ENCODE results near the gene SUPT3H. TPM values are rescaled to one million over a fixed set of nuclear protein-coding genes. Genes with fewer than 3 reads are reported as not detected.

SUPT3H gene
- total RNA-seq, 1 experiment from 2014 or later, result 3.6 TPM

- Histone ChIP-seq H3K9me2 (replicated peaks; ENCODE audit: low read length) (no peaks in the 10 kb centered on the region), H3F3A (ENCODE audit: low read length, unreplicated experiment) (no peaks in the 10 kb centered on the region), H4K20me1 (ENCODE audit: low read length) (no peaks in the 10 kb centered on the region), H3K4me1 (ENCODE audit: insufficient read depth, low read length) (peaks cover 4% of the 10 kb centered on the region), H3K4me2 (ENCODE audit: low read length) (no peak overlapping the region), H3K79me2 (ENCODE audit: low read length) (no peaks in the 10 kb centered on the region), H2AFZ (ENCODE audit: low read length) (no peak overlapping the region), H3K9me3 (ENCODE audit: low read length) (peaks cover 11% of the 10 kb centered on the region; the same call in 1 of the 2 replicates), H3K9ac (ENCODE audit: low read length) (no peak overlapping the region), H3K27me3 (ENCODE audit: low read length) (no peaks in the 10 kb centered on the region), H3K36me3 (ENCODE audit: low read depth, low read length) (peaks cover 9% of the 10 kb centered on the region; the same call in 1 of the 2 replicates), H3K4me3 (ENCODE audit: low read length) (no peak overlapping the region), H3K27ac (ENCODE audit: low read length) (no peak overlapping the region)
- TF ChIP-seq EZH2 (IDR thresholded peaks at IDR 0.05; ENCODE audit: low read length, unreplicated experiment), result no peak
- TF ChIP-seq, protein P1, sequence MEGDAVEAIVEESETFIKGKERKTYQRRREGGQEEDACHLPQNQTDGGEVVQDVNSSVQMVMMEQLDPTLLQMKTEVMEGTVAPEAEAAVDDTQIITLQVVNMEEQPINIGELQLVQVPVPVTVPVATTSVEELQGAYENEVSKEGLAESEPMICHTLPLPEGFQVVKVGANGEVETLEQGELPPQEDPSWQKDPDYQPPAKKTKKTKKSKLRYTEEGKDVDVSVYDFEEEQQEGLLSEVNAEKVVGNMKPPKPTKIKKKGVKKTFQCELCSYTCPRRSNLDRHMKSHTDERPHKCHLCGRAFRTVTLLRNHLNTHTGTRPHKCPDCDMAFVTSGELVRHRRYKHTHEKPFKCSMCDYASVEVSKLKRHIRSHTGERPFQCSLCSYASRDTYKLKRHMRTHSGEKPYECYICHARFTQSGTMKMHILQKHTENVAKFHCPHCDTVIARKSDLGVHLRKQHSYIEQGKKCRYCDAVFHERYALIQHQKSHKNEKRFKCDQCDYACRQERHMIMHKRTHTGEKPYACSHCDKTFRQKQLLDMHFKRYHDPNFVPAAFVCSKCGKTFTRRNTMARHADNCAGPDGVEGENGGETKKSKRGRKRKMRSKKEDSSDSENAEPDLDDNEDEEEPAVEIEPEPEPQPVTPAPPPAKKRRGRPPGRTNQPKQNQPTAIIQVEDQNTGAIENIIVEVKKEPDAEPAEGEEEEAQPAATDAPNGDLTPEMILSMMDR (conservative IDR thresholded peaks at IDR 0.05; ENCODE audit: low read depth, low read length), result no peak
- TF ChIP-seq EZH2phosphoT487 (IDR thresholded peaks at IDR 0.05; ENCODE audit: borderline replicate concordance, low read length), result no peak
- DNase-seq (no peak), ATAC-seq (no peak)
- intact Hi-C loops (cut with micrococcal nuclease), result no loop called here
- ChIA-PET CTCF (no interaction called here), POLR2A (ENCODE audit: unreplicated experiment) (no interaction called here)
- no TSS peak for BruUV-seq (replicated peaks)
Observed at GRCh38 chr6:44969446-44970185, 408.1 kb downstream of the SUPT3H start.

GRCh38 chr6:44967481-44967880, 410.3 kb downstream of the SUPT3H start:
- no TSS peak for BruUV-seq (replicated peaks)
- Histone ChIP-seq H3K4me1 (ENCODE audit: insufficient read depth, low read length) (peaks cover 4% of the 10 kb centered on the region), H3K27ac (ENCODE audit: low read length) (no peak overlapping the region), H3K79me2 (ENCODE audit: low read length) (no peaks in the 10 kb centered on the region), H3F3A (ENCODE audit: low read length, unreplicated experiment) (no peaks in the 10 kb centered on the region), H3K9me2 (replicated peaks; ENCODE audit: low read length) (no peaks in the 10 kb centered on the region), H3K27me3 (ENCODE audit: low read length) (no peaks in the 10 kb centered on the region), H3K36me3 (ENCODE audit: low read depth, low read length) (0 out of 2 replicates have a peak, but pooled peaks cover under 1% of the 10 kb centered on the region), H3K4me2 (ENCODE audit: low read length) (no peak overlapping the region), H3K9ac (ENCODE audit: low read length) (no peak overlapping the region), H2AFZ (ENCODE audit: low read length) (no peak overlapping the region), H3K4me3 (ENCODE audit: low read length) (no peak overlapping the region), H4K20me1 (ENCODE audit: low read length) (no peaks in the 10 kb centered on the region), H3K9me3 (ENCODE audit: low read length) (0 out of 2 replicates have a peak, but pooled peaks cover 1% of the 10 kb centered on the region)
- ATAC-seq, result no peak
- POLR2A ChIA-PET (ENCODE audit: unreplicated experiment), result no interaction called here
- CTCF ChIA-PET, result no interaction called here
- TF ChIP-seq EZH2 (IDR thresholded peaks at IDR 0.05; ENCODE audit: low read length, unreplicated experiment), result no peak
- no peak for TF ChIP-seq EZH2phosphoT487 (IDR thresholded peaks at IDR 0.05; ENCODE audit: borderline replicate concordance, low read length)
- TF ChIP-seq, protein P1 (conservative IDR thresholded peaks at IDR 0.05; ENCODE audit: low read depth, low read length), result no peak
- intact Hi-C loops (cut with micrococcal nuclease), result no loop called here
- DNase-seq, result no peak

DNA sequence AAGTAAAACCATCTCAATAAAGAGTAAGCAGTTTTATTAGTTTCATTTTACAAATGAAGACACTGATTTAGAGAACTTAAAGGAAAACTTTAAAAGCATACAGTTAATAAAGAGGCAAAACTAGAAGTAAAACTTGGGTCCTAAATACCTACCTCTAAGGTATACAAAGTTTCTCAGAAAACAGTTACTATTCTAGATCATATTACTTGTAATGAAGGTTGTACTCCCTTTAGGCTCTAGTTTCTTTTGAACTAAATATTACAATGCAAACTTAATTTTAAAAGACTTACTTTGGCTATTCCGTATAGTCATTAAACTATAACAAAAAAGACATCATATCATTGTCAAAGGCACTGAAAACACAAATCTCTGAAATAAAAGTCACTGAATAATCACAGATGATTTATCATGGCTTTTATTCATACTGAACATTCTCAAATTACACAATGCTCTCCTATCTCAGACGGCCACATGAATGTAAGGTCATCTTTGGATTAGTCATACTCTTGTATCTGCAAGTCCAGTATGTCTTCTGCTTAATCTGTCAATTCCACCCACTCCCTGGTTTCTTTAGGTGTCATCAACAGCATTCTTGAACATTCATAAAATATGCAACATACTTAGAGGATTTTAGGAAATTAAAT, 411.2 kb downstream of the SUPT3H start:
- TF ChIP-seq EZH2phosphoT487 (IDR thresholded peaks at IDR 0.05; ENCODE audit: borderline replicate concordance, low read length), result no peak
- TF ChIP-seq EZH2 (IDR thresholded peaks at IDR 0.05; ENCODE audit: low read length, unreplicated experiment), result no peak
- TF ChIP-seq, protein P1 (conservative IDR thresholded peaks at IDR 0.05; ENCODE audit: low read depth, low read length), result no peak
- H3K27ac ChIP-seq (ENCODE audit: low read length), result no peak overlapping the region
- H4K20me1 ChIP-seq (ENCODE audit: low read length), result no peaks in the 10 kb centered on the region
- H2AFZ ChIP-seq (ENCODE audit: low read length), result no peak overlapping the region
- ATAC-seq (peak; percentile 59; the same call in 1 of the 2 replicates), DNase-seq (peak; percentile 41)
- no peaks in the 10 kb centered on the region for H3K27me3 ChIP-seq (ENCODE audit: low read length)
- H3K4me1 ChIP-seq (ENCODE audit: insufficient read depth, low read length), result peaks cover 4% of the 10 kb centered on the region
- BruUV-seq (replicated peaks), result no TSS peak
- ChIA-PET CTCF (no interaction called here), POLR2A (ENCODE audit: unreplicated experiment) (interaction anchor here (0.7 kb wide), 1 partner anchor 160 kb away, joined by 4 read pairs; no protein-coding TSS in a partner anchor)
- no peaks in the 10 kb centered on the region for H3F3A ChIP-seq (ENCODE audit: low read length, unreplicated experiment)
- no peaks in the 10 kb centered on the region for H3K79me2 ChIP-seq (ENCODE audit: low read length)
- intact Hi-C loops (cut with micrococcal nuclease), result no loop called here
- no peak overlapping the region for H3K4me3 ChIP-seq (ENCODE audit: low read length)
- H3K4me2 ChIP-seq (ENCODE audit: low read length), result no peak overlapping the region
- no peaks in the 10 kb centered on the region for H3K9me3 ChIP-seq (ENCODE audit: low read length)
- no peaks in the 10 kb centered on the region for H3K36me3 ChIP-seq (ENCODE audit: low read depth, low read length)
- no peak overlapping the region for H3K9ac ChIP-seq (ENCODE audit: low read length)
- no peaks in the 10 kb centered on the region for H3K9me2 ChIP-seq (replicated peaks; ENCODE audit: low read length)

Measured in PC-3 (cell line).